Keratinocyte (primary cell): ENCODE data around the gene YAF2. TPM values are rescaled to one million over a fixed set of nuclear protein-coding genes. Genes with fewer than 3 reads are reported as not detected.

Experiments used
- DNase-seq: peaks from one replicate; pipeline ENCODE4 v3.0.0-alpha.2; 2011; ENCODE audit warnings: low read depth, missing footprints, low spot score
- FAIRE-seq: peaks from 2 replicates; lab custom pipeline; 2011; peaks lifted over from hg19 to GRCh38; lab: Jason Lieb, UNC
- H2AFZ ChIP-seq: 2 replicates; pipeline ENCODE4 v1.6.0; 2012; ENCODE audit warnings: low read length, control low read depth, inconsistent platforms; ENCODE audit not compliant: control insufficient read depth
- H3K27ac ChIP-seq: 2 replicates; pipeline ENCODE4 v1.5.1; 2011; ENCODE audit warnings: low read length; ENCODE audit not compliant: control insufficient read depth, insufficient read depth
- H3K27me3 ChIP-seq: 3 replicates; pipeline ENCODE4 v1.6.0; 2011; ENCODE audit warnings: low read length; ENCODE audit not compliant: control insufficient read depth, insufficient read depth; ENCODE audit errors: extremely low read depth
- H3K36me3 ChIP-seq, 2 experiments: 2 replicates in 1 of 2; 3 replicates in 1 of 2; pipeline ENCODE4 v1.5.1; 2011; ENCODE audit warnings: low read length in 2 of 2, mild to moderate bottlenecking in 1 of 2; ENCODE audit not compliant: control insufficient read depth in 2 of 2, insufficient read depth in 2 of 2; ENCODE audit errors: extremely low read depth in 1 of 2
- H3K4me1 ChIP-seq: 3 replicates; pipeline ENCODE4 v1.5.1; 2011; ENCODE audit warnings: low read length; ENCODE audit not compliant: control insufficient read depth, insufficient read depth; ENCODE audit errors: extremely low read depth
- H3K4me2 ChIP-seq: 3 replicates; pipeline ENCODE4 v1.6.0; 2011; ENCODE audit warnings: low read depth, low read length; ENCODE audit not compliant: control insufficient read depth, insufficient read depth; ENCODE audit errors: extremely low read depth
- H3K4me3 ChIP-seq, 3 experiments: fragments of 200-600 bp in 1 of 3; sonication (generic) in 1 of 3; 2 replicates in 2 of 3; 3 replicates in 1 of 3; pipeline ENCODE4 v1.5.1; 2011 to 2016; ENCODE audit warnings: low read length in 3 of 3, mild to moderate bottlenecking in 3 of 3, control low read depth in 2 of 3, inconsistent platforms in 1 of 3, low read depth in 1 of 3, mixed read lengths in 1 of 3, mixed run types in 1 of 3, moderate library complexity in 1 of 3; ENCODE audit not compliant: control insufficient read depth in 2 of 3, insufficient read depth in 2 of 3; ENCODE audit errors: extremely low read depth in 1 of 3
- H3K79me2 ChIP-seq: 2 replicates; pipeline ENCODE4 v1.6.0; 2012; ENCODE audit warnings: low read length; ENCODE audit not compliant: control insufficient read depth, insufficient read depth
- H3K9ac ChIP-seq: 3 replicates; pipeline ENCODE4 v1.6.0; 2011; ENCODE audit warnings: low read length; ENCODE audit not compliant: control insufficient read depth, insufficient read depth; ENCODE audit errors: extremely low read depth
- H3K9me1 ChIP-seq: 3 replicates; pipeline ENCODE4 v1.6.0; 2011; ENCODE audit warnings: low read length; ENCODE audit not compliant: control insufficient read depth, insufficient read depth; ENCODE audit errors: extremely low read depth
- H3K9me3 ChIP-seq: 2 replicates; pipeline ENCODE4 v1.5.1; 2012; ENCODE audit warnings: low read depth, low read length; ENCODE audit not compliant: control insufficient read depth
- H4K20me1 ChIP-seq: 3 replicates; pipeline ENCODE4 v1.6.0; 2011; ENCODE audit warnings: low read length; ENCODE audit not compliant: control insufficient read depth, insufficient read depth; ENCODE audit errors: extremely low read depth
- CTCF ChIP-seq, 3 experiments: IDR thresholded peaks in 1 of 3; conservative IDR thresholded peaks in 1 of 3; optimal IDR thresholded peaks in 1 of 3; 2 replicates in 2 of 3; 3 replicates in 1 of 3; pipeline versions ENCODE3 to v1.5.1; 2011; ENCODE audit warnings: low read length in 3 of 3, mild to moderate bottlenecking in 3 of 3, moderate library complexity in 2 of 3, control low read depth in 1 of 3, inconsistent platforms in 1 of 3; ENCODE audit not compliant: insufficient read depth in 2 of 3; ENCODE audit errors: extremely low read depth in 1 of 3
- EZH2 ChIP-seq: IDR thresholded peaks from one replicate; pipeline ENCODE4 v1.6.1; 2012; ENCODE audit warnings: inconsistent platforms, mild to moderate bottlenecking, low read length, moderate library complexity
- dilution Hi-C: fragments of 300-500 bp; cut with MboI; formaldehyde crosslinking; loops from one replicate; pipeline ENCODE4 v1.7.0; 2020; ENCODE audit warnings: low sequenced_read_pairs; ENCODE audit not compliant: extremely low pct_ligation_motif_present
- polyA plus RNA-seq, 5 experiments: library from polyadenylated mRNA; depleted of rRNA in 3 of 5; stranded (reverse) in 3 of 5; stranded (forward) in 1 of 5; unstranded in 1 of 5; fragments of >200 nt; gene quantifications; 1 replicate in 1 of 5; 2 replicates in 3 of 5; 3 replicates in 1 of 5; pipeline versions ENCODE4 v1.2.1 to v1.2.3, GENCODE V29; 2011 to 2012; ENCODE audit warnings: missing spikeins in 2 of 5, low read depth in 1 of 5, low replicate concordance in 1 of 5

Gene YAF2
- polyA plus RNA-seq, 1 donor (not counting 4 experiments of a cell fraction or from before 2014, with no cell fraction given) = 15.3 TPM

- Histone ChIP-seq H3K4me3 (no peak overlapping the region), H3K27me3 (no peaks in the 10 kb centered on the region), H3K4me1 (peaks cover 4% of the 10 kb centered on the region), H3K27ac (no peak overlapping the region), H2AFZ (no peak overlapping the region), H3K4me2 (no peak overlapping the region), H4K20me1 (no peaks in the 10 kb centered on the region), H3K36me3 (no peaks in the 10 kb centered on the region), H3K9me3 (no peaks in the 10 kb centered on the region), H3K9ac (no peak overlapping the region), H3K79me2 (no peaks in the 10 kb centered on the region), H3K9me1 (no peaks in the 10 kb centered on the region)
- TF ChIP-seq CTCF (optimal IDR thresholded peaks at IDR 0.05 in 1 of 3, IDR thresholded peaks at IDR 0.05 in 1 of 3, conservative IDR thresholded peaks at IDR 0.05 in 1 of 3; ENCODE audit: extremely low read depth in 1 of 3, insufficient read depth in 2 of 3, low read length in 3 of 3) = no peak
- TF ChIP-seq EZH2 = no peak
- dilution Hi-C loops = no loop called here
- DNase-seq = no peak
- FAIRE-seq = no peak
Observed at GRCh38 chr12:42192686-42193085, 45.4 kb downstream of the YAF2 start.

- no peak for FAIRE-seq
- H3K4me1 ChIP-seq = peaks cover 4% of the 10 kb centered on the region
Observed at GRCh38 chr12:42192258-42192657, 45.8 kb downstream of the YAF2 start.

More at GRCh38 chr12:42192258-42192657, 45.8 kb downstream of the YAF2 start:
- no peak for DNase-seq
- no peak overlapping the region for H2AFZ ChIP-seq
- H3K9ac ChIP-seq = no peak overlapping the region
- H4K20me1 ChIP-seq = no peaks in the 10 kb centered on the region
- dilution Hi-C loops = no loop called here
- H3K4me3 ChIP-seq = no peak overlapping the region
- H3K9me1 ChIP-seq = no peaks in the 10 kb centered on the region
- H3K36me3 ChIP-seq = no peaks in the 10 kb centered on the region
- H3K4me2 ChIP-seq = no peak overlapping the region
- no peaks in the 10 kb centered on the region for H3K27me3 ChIP-seq
- TF ChIP-seq CTCF (optimal IDR thresholded peaks at IDR 0.05 in 1 of 3, IDR thresholded peaks at IDR 0.05 in 1 of 3, conservative IDR thresholded peaks at IDR 0.05 in 1 of 3; ENCODE audit: extremely low read depth in 1 of 3, insufficient read depth in 2 of 3, low read length in 3 of 3) (no peak), EZH2 (no peak)
- no peaks in the 10 kb centered on the region for H3K79me2 ChIP-seq
- H3K9me3 ChIP-seq = no peaks in the 10 kb centered on the region
- no peak overlapping the region for H3K27ac ChIP-seq
